GM11168 (cell line): Measurements from ENCODE around the gene GLT6D1.
"Not testable (repeated sequence)": the region's sequence is repeated elsewhere in the genome, so short reads cannot be mapped to it uniquely, and the experiment has no call there.

Source experiments
- in situ Hi-C: fragments of 300-500 bp; cut with MboI; formaldehyde crosslinking; loops from one replicate; pipeline ENCODE4 v1.12.0; 2022; ENCODE audit warnings: low sequenced_read_pairs; ENCODE audit not compliant: unreplicated experiment

GLT6D1 gene

DNA sequence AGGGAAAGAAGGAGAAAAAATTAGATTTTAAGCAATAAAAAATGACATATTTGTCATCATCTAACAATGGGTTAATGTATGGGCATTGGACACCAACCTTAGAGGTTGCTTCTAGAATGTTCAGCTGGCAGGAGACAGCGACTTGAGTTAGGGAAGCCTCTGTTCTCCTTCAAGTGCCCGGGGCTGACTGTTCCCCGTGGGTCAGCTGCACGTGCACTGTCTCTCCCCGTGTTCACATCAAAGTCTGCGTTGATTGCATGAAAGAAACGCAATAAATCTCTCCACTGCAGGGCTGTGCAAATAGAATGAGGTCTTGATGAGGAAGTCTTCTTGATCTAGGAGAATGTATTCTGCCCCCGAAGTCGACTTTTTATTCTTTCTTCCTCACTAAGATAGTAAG, at the start of gene GLT6D1:
TSS of gene GLT6D1 (minus strand) at position 345 of the 400 bp plus-strand sequence. CDS start 353 bp downstream, outside the sequence.
- in situ Hi-C loops, result no loop called here

- in situ Hi-C loops, result no loop called here
Measured at GRCh38 chr9:135689011-135689410, 49.7 kb upstream of the GLT6D1 start.

- in situ Hi-C loops, result no loop called here
Measured at GRCh38 chr9:135687216-135687615, 47.9 kb upstream of the GLT6D1 start.

GRCh38 chr9:135684691-135685090, 45.4 kb upstream of the GLT6D1 start:
- in situ Hi-C loops, result no loop called here

DNA sequence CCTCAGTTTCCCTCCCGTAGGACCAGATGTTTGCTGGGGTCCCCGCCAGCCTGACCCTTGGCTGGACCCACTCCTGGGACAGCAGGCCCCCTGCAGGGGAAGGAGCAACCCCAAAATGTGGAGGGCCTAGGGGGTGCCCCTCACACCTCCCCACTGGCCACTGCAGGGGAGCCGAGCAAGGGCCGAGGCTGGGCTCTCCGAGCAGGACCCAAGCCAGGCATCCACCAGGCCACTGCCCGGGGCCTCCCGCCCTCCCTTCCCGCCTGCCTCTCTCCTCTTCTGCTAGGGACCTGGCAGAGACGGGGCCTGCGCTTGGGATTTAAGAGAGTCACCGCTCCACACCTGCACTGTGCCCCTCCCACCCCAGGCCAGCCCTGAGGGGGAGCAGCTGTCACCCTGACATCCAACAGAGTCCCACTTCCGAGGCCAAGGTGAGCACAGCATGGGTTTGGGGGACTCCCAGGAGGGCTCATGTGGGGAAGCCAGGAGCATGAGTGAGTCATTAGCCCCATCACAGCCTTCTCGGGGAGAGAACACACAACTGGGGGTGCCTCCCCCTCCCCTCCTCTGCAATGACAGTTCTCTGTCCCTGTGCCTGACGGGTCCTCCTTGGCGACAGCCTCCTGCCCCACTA, 44.2 kb upstream of the GLT6D1 start:
- in situ Hi-C loops, result no loop called here

- in situ Hi-C loops, result no loop called here
Measured at GRCh38 chr9:135681161-135681560, 41.8 kb upstream of the GLT6D1 start.

DNA sequence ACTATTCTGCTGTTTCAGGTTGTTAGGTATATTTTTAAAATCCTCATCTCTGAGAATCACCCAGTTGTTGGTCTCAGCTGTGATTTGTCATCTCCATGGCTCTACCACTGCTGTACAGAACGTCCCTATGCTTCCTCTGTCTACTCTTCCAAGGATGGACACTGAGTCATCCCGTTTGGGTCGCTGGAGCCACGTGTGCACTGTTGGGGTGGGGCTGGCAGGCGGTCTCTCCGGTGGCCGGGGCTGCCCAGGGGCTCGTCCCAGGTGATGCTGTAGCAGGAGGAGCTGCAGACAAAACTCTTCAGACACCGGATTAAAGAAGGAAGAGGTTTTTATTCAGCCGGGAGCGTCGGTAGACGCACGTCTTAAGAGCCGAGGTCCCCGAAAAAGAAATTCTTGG, 40.7 kb upstream of the GLT6D1 start:
- in situ Hi-C loops, result no loop called here

- in situ Hi-C loops, result no loop called here
Measured at GRCh38 chr9:135678236-135679017, 39.1 kb upstream of the GLT6D1 start.

- in situ Hi-C loops, result no loop called here
Measured at GRCh38 chr9:135677641-135678168, 38.4 kb upstream of the GLT6D1 start.

GRCh38 chr9:135676891-135677290, 37.6 kb upstream of the GLT6D1 start:
- in situ Hi-C loops, result no loop called here

GRCh38 chr9:135674977-135675376, 35.6 kb upstream of the GLT6D1 start:
- in situ Hi-C loops, result no loop called here

- in situ Hi-C loops, result no loop called here
Measured at GRCh38 chr9:135673941-135674340, 34.6 kb upstream of the GLT6D1 start.

DNA sequence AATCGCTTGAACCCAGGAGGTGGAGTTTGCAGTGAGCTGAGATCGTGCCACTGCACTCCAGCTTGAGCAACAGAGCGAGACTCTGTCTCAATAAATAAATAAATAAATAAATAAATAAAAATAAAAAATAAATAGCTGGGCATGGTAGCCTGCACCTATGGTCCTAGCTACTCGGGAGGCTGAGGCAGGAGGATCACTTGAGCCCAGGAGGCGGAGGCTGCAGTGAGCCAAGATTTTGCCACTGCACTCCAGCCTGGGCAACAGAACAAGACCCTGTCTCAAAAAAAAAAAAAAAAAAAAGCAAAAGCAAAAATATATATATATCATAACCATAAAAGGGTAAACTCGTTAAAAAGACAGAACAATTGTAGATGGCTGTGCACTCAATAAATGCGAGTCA, 33.4 kb upstream of the GLT6D1 start:
- in situ Hi-C loops, result not testable (repeated sequence)

GRCh38 chr9:135671591-135672041, 32.3 kb upstream of the GLT6D1 start:
- in situ Hi-C loops, result no loop called here

DNA sequence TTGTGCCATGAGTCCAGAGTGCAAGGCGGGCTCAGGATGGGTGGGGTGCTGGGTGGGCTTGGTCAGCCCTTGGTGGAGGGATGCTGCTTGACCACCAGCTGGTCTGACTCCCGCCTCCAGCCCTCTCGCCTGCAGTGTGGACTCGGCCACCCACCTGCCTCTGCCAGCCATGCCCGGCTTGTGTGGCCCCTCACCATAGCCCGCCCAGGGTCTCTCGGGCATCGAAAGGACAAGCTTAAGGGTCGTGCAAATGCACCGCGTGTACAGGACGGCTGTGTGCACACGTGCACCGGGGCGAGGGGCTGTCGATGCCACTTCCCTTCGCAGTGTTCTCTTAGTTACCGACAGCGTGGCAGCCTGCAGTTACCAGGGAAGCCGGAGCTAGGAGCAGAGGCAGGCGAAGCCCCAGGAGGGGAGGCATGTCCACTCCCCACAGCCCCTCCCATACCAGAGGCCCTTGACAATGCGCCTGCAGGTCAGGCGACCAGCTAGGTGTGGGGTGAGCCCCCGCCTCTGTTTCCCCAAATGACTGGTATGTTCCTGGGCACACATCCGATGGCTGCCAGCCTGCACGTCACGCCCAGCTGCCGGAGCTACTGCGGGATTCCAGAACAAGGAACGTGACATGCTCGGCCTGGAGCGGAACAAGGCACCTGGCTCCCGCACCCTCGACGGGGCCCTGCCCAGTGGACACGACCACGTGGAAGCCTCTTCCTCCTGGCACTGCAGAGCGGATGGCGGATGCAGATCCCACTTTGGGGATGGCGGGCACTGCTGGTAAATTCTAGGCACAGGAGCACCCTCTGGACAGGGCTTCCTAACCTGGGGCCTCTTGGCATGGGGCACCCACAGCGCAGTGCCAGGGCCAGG, 31.6 kb upstream of the GLT6D1 start:
- in situ Hi-C loops, result no loop called here

DNA sequence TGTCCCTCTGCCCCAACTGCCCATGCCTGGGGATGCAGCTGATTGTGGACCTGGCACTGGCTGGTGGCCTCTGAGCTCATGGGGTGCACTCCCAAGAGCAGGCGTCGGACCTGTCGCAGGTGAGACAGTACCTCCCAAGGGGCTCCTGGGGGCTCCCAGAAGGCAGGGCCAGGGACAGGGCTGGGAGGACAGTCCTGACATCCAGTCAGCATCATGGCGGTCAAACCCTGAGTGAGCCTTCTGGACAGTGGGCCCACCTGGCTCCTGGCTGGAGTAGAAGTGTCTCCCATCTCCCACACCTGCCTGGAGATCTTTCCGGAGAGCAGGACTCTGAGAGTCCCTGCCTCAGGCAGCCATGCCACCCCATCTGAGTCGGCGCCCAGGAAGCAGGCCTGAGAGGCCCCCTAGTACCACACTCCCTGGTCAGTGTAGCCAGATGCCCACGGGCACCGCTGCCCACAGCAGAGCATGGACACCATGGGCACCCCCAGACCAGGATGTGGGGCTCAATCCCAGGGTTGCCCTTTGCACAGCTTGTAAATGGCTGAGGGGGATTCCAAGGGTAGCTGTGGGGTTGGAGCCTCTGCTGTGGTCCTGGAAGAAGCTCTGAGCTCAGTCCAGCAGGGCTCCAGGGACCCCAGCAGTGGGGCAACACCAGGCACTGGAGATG, 30.4 kb upstream of the GLT6D1 start:
- in situ Hi-C loops, result no loop called here

- in situ Hi-C loops, result not testable (repeated sequence)
Measured at GRCh38 chr9:135669018-135669417, 29.7 kb upstream of the GLT6D1 start.

- in situ Hi-C loops, result no loop called here
Measured at GRCh38 chr9:135667463-135668001, 28.2 kb upstream of the GLT6D1 start.

DNA sequence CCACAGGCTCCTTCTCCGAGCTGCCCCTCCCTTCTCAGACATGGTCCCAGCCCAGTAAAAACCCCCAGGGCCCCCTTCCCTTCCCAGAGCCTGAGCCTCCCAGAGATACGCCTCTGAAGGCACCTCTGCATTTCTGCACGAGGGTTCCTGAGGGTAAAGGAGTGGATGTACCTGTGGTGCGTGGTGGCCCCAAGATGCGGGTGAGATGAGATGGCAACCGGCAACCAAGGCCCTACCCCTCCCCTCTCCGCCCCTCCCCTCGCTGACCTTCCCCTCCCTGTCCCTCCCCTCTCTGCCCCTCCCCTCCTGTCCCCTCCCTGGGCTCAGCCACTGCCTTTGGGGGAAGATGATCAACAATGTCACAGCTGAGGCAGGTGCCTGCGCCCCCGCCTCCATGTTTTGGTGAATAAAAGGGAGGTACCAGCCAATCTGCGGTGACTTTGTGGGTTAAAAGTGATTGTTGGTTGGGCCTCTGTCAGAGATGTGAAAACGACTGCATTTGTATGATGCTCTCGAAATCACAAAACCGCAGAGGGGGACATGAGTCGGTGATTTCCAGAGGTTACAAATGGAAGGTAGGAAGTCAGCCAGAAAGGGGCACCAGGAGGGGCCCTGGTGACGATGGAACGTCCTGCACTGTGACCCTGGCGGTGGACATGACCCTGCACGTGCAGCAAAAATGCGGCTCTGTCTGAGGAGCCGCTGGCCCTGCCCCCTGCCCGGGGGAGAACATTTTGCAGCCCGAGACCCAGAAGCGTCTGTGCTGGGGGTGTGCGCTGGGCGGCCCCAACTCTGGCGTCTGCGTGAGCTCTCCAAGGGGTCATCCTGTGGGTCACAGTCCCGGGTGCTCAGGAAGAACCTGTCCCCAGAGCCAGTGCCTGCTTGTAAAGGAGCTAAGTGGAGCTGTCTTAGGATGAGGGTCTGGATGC, 27.5 kb upstream of the GLT6D1 start:
- in situ Hi-C loops, result no loop called here
